NCI-H446 treated with DMSO at 0.1 percent for 48 hours (cell line): Measurements from ENCODE around the gene ANGPTL4.

Source experiments
- DNase-seq: peaks from one replicate; lab custom pipeline; 2025; lab: John Stamatoyannopoulos, UW

ANGPTL4 gene

GRCh38 chr19:8413629-8413995, 49.7 kb downstream of the ANGPTL4 start:
- no peak for DNase-seq

- no peak for DNase-seq
Measured at GRCh38 chr19:8416796-8417195, 52.8 kb downstream of the ANGPTL4 start.

DNA sequence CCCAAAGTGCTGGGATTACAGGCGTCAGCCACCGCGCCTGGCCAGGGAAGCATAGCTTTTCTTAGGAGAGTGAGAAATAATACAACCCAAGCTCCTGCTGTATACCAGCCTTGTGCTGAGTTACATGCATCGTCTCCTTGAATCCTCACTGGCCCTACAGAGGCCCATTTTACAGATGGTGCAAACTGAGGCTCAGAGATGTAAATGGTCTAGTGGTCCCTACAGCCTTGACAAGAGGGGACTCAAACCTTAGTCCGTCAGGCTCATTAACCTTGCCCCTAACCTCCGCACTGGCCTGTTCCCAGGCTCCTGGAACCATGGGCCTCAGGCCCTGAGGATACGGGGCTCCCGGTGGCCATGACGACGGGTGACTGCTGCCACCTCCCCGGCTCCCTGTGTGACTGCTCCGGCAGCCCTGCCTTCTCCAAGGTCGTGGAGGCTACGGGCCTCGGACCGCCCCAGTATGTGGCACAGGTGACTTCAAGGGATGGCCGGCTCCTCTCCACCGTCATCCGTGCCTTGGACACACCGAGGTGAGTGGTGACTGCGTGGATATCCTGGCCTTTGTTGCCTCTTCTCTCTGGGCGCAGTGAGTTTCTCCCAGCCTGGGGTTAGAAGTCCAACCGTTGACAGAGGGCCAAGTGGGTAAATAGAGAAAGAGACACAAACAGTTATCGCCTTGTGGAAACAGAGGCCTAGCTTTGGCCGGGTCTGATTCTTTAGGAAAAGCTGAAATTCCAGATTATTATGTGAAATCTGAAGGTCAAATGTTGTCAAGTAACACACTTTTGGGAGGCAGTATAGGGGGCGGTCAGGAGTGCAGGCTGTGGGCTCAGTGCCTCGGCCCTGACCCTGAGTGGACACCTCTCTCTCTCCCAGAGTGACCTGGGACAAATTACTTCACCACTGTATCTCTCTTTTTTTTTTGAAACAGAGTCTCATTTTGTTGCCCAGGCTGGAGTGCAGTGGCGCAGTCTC, 57.8 kb downstream of the ANGPTL4 start:
- no peak for DNase-seq

DNA sequence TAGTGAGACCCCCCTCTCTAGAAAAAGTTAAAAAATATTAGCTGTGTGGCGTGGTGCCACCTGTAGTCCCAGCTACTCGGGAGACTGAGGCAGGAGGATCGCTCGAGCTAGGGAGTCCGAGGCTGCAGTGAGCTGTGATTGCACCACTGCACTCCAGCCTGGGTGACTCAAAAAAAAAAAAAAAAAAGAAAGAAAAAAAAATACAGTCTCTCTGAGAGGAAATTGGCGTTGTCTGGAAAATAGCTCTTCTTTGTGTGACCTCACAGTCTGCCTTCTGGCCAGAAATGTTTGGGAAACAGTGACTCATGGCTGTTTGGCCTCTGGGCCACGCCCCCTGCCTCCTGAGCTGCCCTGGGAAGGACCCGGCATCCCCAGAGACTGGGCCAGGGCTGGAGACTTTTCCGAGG, 59.9 kb downstream of the ANGPTL4 start:
- peak; percentile 59 for DNase-seq
